Measurements from ENCODE around the gene L2HGDH.

The L2HGDH gene

GRCh38 chr14:50344876-50345563 is 33.0 kb upstream of the L2HGDH start:
- no peak for TF ChIP-seq TAF1 (IDR thresholded peaks at IDR 0.05; ENCODE audit: borderline replicate concordance, insufficient read depth, low read length)
- TF ChIP-seq REST (IDR thresholded peaks at IDR 0.05; ENCODE audit: insufficient read depth in 1 of 2, low read depth in 2 of 2, low read length in 2 of 2): no peak
- TF ChIP-seq SIN3A (IDR thresholded peaks at IDR 0.05; ENCODE audit: borderline replicate concordance, insufficient read depth, low read length): no peak
- no peak for TF ChIP-seq FOXP2 (optimal IDR thresholded peaks at IDR 0.05; ENCODE audit: borderline replicate concordance, extremely low read depth, extremely low read length, insufficient read depth)
- no peak for TF ChIP-seq POLR2AphosphoS5 (IDR thresholded peaks at IDR 0.05; ENCODE audit: low read depth, low read length)

GRCh38 chr14:50344116-50344775 is 32.2 kb upstream of the L2HGDH start:
- no peak for TF ChIP-seq SIN3A (IDR thresholded peaks at IDR 0.05; ENCODE audit: borderline replicate concordance, insufficient read depth, low read length)
- TF ChIP-seq REST (IDR thresholded peaks at IDR 0.05; ENCODE audit: insufficient read depth in 1 of 2, low read depth in 2 of 2, low read length in 2 of 2): no peak
- no peak for TF ChIP-seq TAF1 (IDR thresholded peaks at IDR 0.05; ENCODE audit: borderline replicate concordance, insufficient read depth, low read length)
- TF ChIP-seq POLR2AphosphoS5 (IDR thresholded peaks at IDR 0.05; ENCODE audit: low read depth, low read length): no peak
- TF ChIP-seq FOXP2 (optimal IDR thresholded peaks at IDR 0.05; ENCODE audit: borderline replicate concordance, extremely low read depth, extremely low read length, insufficient read depth): no peak

GRCh38 chr14:50343434-50343833 is 31.4 kb upstream of the L2HGDH start:
- TF ChIP-seq FOXP2 (optimal IDR thresholded peaks at IDR 0.05; ENCODE audit: borderline replicate concordance, extremely low read depth, extremely low read length, insufficient read depth) (no peak), SIN3A (IDR thresholded peaks at IDR 0.05; ENCODE audit: borderline replicate concordance, insufficient read depth, low read length) (no peak), REST (IDR thresholded peaks at IDR 0.05; ENCODE audit: insufficient read depth in 1 of 2, low read depth in 2 of 2, low read length in 2 of 2) (no peak), POLR2AphosphoS5 (IDR thresholded peaks at IDR 0.05; ENCODE audit: low read depth, low read length) (no peak), TAF1 (IDR thresholded peaks at IDR 0.05; ENCODE audit: borderline replicate concordance, insufficient read depth, low read length) (no peak)

GRCh38 chr14:50342221-50343078 is 30.4 kb upstream of the L2HGDH start:
- TF ChIP-seq TAF1 (IDR thresholded peaks at IDR 0.05; ENCODE audit: borderline replicate concordance, insufficient read depth, low read length): no peak
- TF ChIP-seq FOXP2 (optimal IDR thresholded peaks at IDR 0.05; ENCODE audit: borderline replicate concordance, extremely low read depth, extremely low read length, insufficient read depth): peak; percentile 17
- no peak for TF ChIP-seq REST (IDR thresholded peaks at IDR 0.05; ENCODE audit: insufficient read depth in 1 of 2, low read depth in 2 of 2, low read length in 2 of 2)
